GM21515 (cell line): Measurements from ENCODE around the gene APOLD1.
"Not testable (repeated sequence)": the region's sequence is repeated elsewhere in the genome, so short reads cannot be mapped to it uniquely, and the experiment has no call there.

ENCODE experiments used
- ATAC-seq: cut with Tn5 transposase; IDR thresholded peaks from one replicate; pipeline ENCODE4 v1.9.1; 2021; ENCODE audit not compliant: unreplicated experiment

Gene APOLD1

GRCh38 chr12:12807517-12807903 is 22.1 kb downstream of the APOLD1 start:
- ATAC-seq: not testable (repeated sequence)

- ATAC-seq: peak; percentile 55
Measured at GRCh38 chr12:12807970-12808702, 22.7 kb downstream of the APOLD1 start.

- ATAC-seq: no peak
Measured at GRCh38 chr12:12810553-12811021, 25.1 kb downstream of the APOLD1 start.

- ATAC-seq: no peak
Measured at GRCh38 chr12:12811343-12811742, 25.9 kb downstream of the APOLD1 start.

- ATAC-seq: no peak
Measured at GRCh38 chr12:12812174-12812573, 26.7 kb downstream of the APOLD1 start.

GRCh38 chr12:12812618-12813119 is 27.2 kb downstream of the APOLD1 start:
- ATAC-seq: no peak

- ATAC-seq: peak; percentile 87
Measured at GRCh38 chr12:12813120-12814101, 28.0 kb downstream of the APOLD1 start, which contains the start of gene DDX47. TSS of gene DDX47 (plus strand) at chr12:12813346. CDS start at chr12:12813368, 22 bp downstream.

- ATAC-seq: no peak
Measured at GRCh38 chr12:12817616-12818015, 32.2 kb downstream of the APOLD1 start.

- no peak for ATAC-seq
Measured at GRCh38 chr12:12818701-12819100, 33.2 kb downstream of the APOLD1 start.

GRCh38 chr12:12819221-12819620 is 33.8 kb downstream of the APOLD1 start:
- no peak for ATAC-seq

- no peak for ATAC-seq
Measured at GRCh38 chr12:12819752-12820311, 34.4 kb downstream of the APOLD1 start.

- ATAC-seq: not testable (repeated sequence)
Measured at GRCh38 chr12:12820376-12820775, 34.9 kb downstream of the APOLD1 start.

- peak; percentile 70 for ATAC-seq
Measured at GRCh38 chr12:12821975-12822374, 36.5 kb downstream of the APOLD1 start.

GRCh38 chr12:12822886-12823285 is 37.4 kb downstream of the APOLD1 start:
- no peak for ATAC-seq

- no peak for ATAC-seq
Measured at GRCh38 chr12:12823300-12823699, 37.8 kb downstream of the APOLD1 start.

- no peak for ATAC-seq
Measured at GRCh38 chr12:12823811-12824210, 38.4 kb downstream of the APOLD1 start.

GRCh38 chr12:12835378-12836146 is 50.1 kb downstream of the APOLD1 start:
- ATAC-seq: no peak

- ATAC-seq: no peak
Measured at GRCh38 chr12:12836571-12836970, 51.1 kb downstream of the APOLD1 start.

- ATAC-seq: peak; percentile 52
Measured at GRCh38 chr12:12837025-12837812, 51.8 kb downstream of the APOLD1 start.

- ATAC-seq: no peak
Measured at GRCh38 chr12:12837813-12838153, 52.3 kb downstream of the APOLD1 start.
